C4-2B (cell line): ENCODE results near the gene KIF6.

Experiments used
- CTCF ChIP-seq: fragments of 450-650 bp; conservative IDR thresholded peaks from 2 replicates; pipeline ENCODE4 v1.5.1; 2017; ENCODE audit warnings: mild to moderate bottlenecking
- ZFX ChIP-seq: fragments of 450-650 bp; IDR thresholded peaks from 2 replicates; pipeline ENCODE4 v1.6.1; 2017

GRCh38 chr6:39666706-39667489 is 58.3 kb downstream of the KIF6 start:
- no peak for TF ChIP-seq CTCF
- TF ChIP-seq ZFX = no peak
